ENCODE results near the gene WDR64.

WDR64 gene

GRCh38 chr1:241749945-241750695 is 98.0 kb downstream of the WDR64 start:
- no peaks in the 10 kb centered on the region for H3K9me2 ChIP-seq (ENCODE audit: low read depth, low read length)
- no peak overlapping the region for H3K27ac ChIP-seq (ENCODE audit: low read depth, low read length, poor library complexity, severe bottlenecking)
- no peak overlapping the region for H3K9ac ChIP-seq (ENCODE audit: low read length)
- no peaks in the 10 kb centered on the region for H4K20me1 ChIP-seq (ENCODE audit: insufficient read depth, low read length)
- H3K27me3 ChIP-seq (ENCODE audit: insufficient read depth, low read length) = no peaks in the 10 kb centered on the region
- no peaks in the 10 kb centered on the region for H3F3A ChIP-seq (ENCODE audit: insufficient read depth, low read length)
- no peak overlapping the region for H2AFZ ChIP-seq (ENCODE audit: low read length)
- no peaks in the 10 kb centered on the region for H3K9me3 ChIP-seq (ENCODE audit: low read length)
- no peaks in the 10 kb centered on the region for H3K79me2 ChIP-seq (ENCODE audit: insufficient read depth, low read length)
- no peak overlapping the region for H3K4me3 ChIP-seq (ENCODE audit: low read depth, low read length, poor library complexity, severe bottlenecking)
- H3K4me1 ChIP-seq (ENCODE audit: insufficient read depth, low read length, severe bottlenecking) = no peaks in the 10 kb centered on the region
- TF ChIP-seq CTCF (IDR thresholded peaks at IDR 0.05; ENCODE audit: low read length) (no peak), EZH2 (IDR thresholded peaks at IDR 0.05; ENCODE audit: borderline replicate concordance, low read length) (no peak)
- H3K4me2 ChIP-seq (ENCODE audit: low read length) = no peak overlapping the region
- no peaks in the 10 kb centered on the region for H3K36me3 ChIP-seq (ENCODE audit: insufficient read depth, low read length)

GRCh38 chr1:241751524-241751923 is 99.4 kb downstream of the WDR64 start:
- no peaks in the 10 kb centered on the region for H3K4me1 ChIP-seq (ENCODE audit: insufficient read depth, low read length, severe bottlenecking)
- no peaks in the 10 kb centered on the region for H4K20me1 ChIP-seq (ENCODE audit: insufficient read depth, low read length)
- no peaks in the 10 kb centered on the region for H3K9me3 ChIP-seq (ENCODE audit: low read length)
- H3K9me2 ChIP-seq (ENCODE audit: low read depth, low read length) = no peaks in the 10 kb centered on the region
- H3K27me3 ChIP-seq (ENCODE audit: insufficient read depth, low read length) = no peaks in the 10 kb centered on the region
- no peak overlapping the region for H3K4me2 ChIP-seq (ENCODE audit: low read length)
- no peak overlapping the region for H3K27ac ChIP-seq (ENCODE audit: low read depth, low read length, poor library complexity, severe bottlenecking)
- H2AFZ ChIP-seq (ENCODE audit: low read length) = no peak overlapping the region
- H3K9ac ChIP-seq (ENCODE audit: low read length) = no peak overlapping the region
- H3F3A ChIP-seq (ENCODE audit: insufficient read depth, low read length) = no peaks in the 10 kb centered on the region
- TF ChIP-seq EZH2 (IDR thresholded peaks at IDR 0.05; ENCODE audit: borderline replicate concordance, low read length) = no peak
- no peak for TF ChIP-seq CTCF (IDR thresholded peaks at IDR 0.05; ENCODE audit: low read length)
- H3K4me3 ChIP-seq (ENCODE audit: low read depth, low read length, poor library complexity, severe bottlenecking) = no peak overlapping the region
- no peaks in the 10 kb centered on the region for H3K79me2 ChIP-seq (ENCODE audit: insufficient read depth, low read length)
- H3K36me3 ChIP-seq (ENCODE audit: insufficient read depth, low read length) = no peaks in the 10 kb centered on the region

- H3K4me3 ChIP-seq (ENCODE audit: low read depth, low read length, poor library complexity, severe bottlenecking) = no peak overlapping the region
- no peaks in the 10 kb centered on the region for H3K9me2 ChIP-seq (ENCODE audit: low read depth, low read length)
- H4K20me1 ChIP-seq (ENCODE audit: insufficient read depth, low read length) = no peaks in the 10 kb centered on the region
- H3K36me3 ChIP-seq (ENCODE audit: insufficient read depth, low read length) = no peaks in the 10 kb centered on the region
- H3K9ac ChIP-seq (ENCODE audit: low read length) = no peak overlapping the region
- no peaks in the 10 kb centered on the region for H3K79me2 ChIP-seq (ENCODE audit: insufficient read depth, low read length)
- no peaks in the 10 kb centered on the region for H3K9me3 ChIP-seq (ENCODE audit: low read length)
- no peak overlapping the region for H2AFZ ChIP-seq (ENCODE audit: low read length)
- no peaks in the 10 kb centered on the region for H3K27me3 ChIP-seq (ENCODE audit: insufficient read depth, low read length)
- H3F3A ChIP-seq (ENCODE audit: insufficient read depth, low read length) = no peaks in the 10 kb centered on the region
- no peak overlapping the region for H3K4me2 ChIP-seq (ENCODE audit: low read length)
- no peaks in the 10 kb centered on the region for H3K4me1 ChIP-seq (ENCODE audit: insufficient read depth, low read length, severe bottlenecking)
- TF ChIP-seq EZH2 (IDR thresholded peaks at IDR 0.05; ENCODE audit: borderline replicate concordance, low read length) = no peak
- TF ChIP-seq CTCF (IDR thresholded peaks at IDR 0.05; ENCODE audit: low read length) = no peak
- no peak overlapping the region for H3K27ac ChIP-seq (ENCODE audit: low read depth, low read length, poor library complexity, severe bottlenecking)
These were observed 110.7 kb downstream of the WDR64 start for GRCh38 chr1:241762713-241763339.
